Inferior parietal cortex (tissue), 1 donor: ENCODE measurements around the gene HMGN2.

Source experiments
- DNase-seq: peaks from one replicate; pipeline ENCODE4 v3.0.0-alpha.2; 2016; ENCODE audit errors: extremely low spot score

Gene HMGN2

DNA sequence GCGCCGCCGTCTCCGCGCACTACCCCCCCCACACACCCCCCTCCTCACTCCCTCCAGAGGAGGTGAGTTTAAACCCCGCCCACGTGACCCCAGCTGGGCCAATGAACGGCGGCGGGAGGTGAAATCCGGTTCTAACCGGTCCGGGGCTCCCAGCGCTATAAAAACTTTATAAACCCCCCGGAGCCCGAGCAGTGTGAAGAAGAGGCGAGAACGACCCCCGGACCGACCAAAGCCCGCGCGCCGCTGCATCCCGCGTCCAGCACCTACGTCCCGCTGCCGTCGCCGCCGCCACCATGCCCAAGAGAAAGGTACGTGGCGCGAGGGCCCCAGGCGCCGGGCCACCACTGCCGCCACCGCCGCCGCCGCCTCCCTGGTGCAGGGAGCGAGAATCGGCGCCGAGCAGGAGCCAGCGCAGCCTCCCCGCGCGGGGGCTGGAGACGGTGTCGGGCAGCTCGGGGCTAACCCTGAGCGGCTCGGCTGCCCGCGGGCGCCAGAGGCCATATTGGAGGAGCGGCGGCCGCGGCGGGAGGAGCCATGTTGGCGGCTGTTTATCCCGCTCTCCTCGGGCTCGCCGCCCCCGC, at the start of gene HMGN2:
Gene HMGN2, plus strand, starts transcription at position 121 of the 581 bp plus-strand sequence. Its CDS starts 173 bp downstream, at position 294.
- DNase-seq, result peak; percentile 93

DNA sequence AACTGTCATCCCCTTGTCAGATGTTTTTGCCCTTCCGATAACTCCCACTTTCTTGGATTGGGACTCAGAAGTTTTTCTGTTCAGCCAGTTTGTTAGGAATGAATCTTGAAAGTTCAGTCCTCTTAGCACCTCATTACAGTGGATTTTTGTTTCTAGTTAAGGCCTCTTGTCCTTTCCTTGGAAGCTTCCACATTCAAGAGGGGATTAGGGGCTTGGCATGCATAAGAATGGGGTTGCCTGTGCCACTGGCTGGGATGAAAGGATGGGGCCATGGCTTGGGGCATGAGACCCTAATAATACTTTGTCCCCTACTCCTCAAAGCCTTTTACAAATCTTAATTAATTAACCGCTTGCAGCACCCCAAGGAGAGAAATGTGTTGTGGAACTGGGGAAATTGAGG, 42.5 kb upstream of the HMGN2 start:
- no peak for DNase-seq

DNA sequence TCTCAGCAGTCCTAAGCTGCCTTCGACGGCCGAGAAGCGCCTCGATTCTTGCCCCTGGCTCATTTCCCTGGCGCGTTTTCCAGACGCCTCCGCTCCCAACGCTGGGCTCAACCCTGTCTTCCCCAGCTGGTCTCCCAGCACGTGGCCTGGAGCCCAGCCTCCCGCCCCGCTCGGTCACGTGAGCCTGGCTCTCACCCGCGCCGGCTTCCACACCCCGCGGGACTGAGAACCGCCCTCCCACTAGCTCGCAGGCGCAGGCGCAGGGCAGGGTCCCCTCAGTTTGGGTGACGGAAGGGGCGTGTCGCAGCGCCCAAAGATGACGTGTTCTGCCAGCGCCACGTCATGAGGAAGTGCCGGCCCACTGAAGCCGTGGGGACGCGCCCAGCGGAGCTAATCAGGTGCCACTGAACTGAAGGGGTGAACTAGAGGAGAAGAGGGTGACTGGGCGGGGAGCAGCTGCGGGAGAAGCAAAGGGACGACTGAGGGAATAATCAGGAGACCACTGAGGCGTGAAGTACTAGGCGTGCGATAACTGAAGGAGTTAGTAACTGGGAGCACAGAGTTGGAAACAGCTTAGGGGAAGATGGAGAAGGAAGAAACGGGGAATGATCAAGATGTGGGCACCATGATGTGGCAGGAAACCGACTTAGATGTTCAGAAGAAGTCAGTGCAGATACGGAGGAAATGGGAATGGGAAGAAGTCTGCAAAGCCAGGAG, 40.1 kb upstream of the HMGN2 start, which contains the start of gene DHDDS:
Gene DHDDS, plus strand, starts transcription at position 343 of the 717 bp plus-strand sequence. CDS start 625 bp downstream, outside the sequence.
- peak; percentile 99 for DNase-seq

DNA sequence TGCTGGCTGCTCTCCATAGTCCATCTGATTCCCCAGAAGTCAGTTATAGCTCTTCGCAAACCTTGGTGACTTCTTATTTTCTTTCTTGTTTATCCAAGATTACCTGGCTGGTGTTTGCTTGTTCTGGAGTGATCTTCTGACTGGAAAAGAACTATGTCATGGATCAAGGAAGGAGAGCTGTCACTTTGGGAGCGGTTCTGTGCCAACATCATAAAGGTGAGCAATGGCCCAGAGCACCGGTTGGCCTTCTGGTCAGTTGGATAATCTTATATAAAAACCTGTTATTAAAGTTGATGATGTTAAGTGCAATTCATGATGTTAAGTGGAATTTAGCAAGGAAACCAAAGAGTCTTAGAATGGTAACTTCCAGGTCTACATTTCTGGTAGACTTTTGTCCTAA, 39.4 kb upstream of the HMGN2 start:
- DNase-seq, result no peak

DNA sequence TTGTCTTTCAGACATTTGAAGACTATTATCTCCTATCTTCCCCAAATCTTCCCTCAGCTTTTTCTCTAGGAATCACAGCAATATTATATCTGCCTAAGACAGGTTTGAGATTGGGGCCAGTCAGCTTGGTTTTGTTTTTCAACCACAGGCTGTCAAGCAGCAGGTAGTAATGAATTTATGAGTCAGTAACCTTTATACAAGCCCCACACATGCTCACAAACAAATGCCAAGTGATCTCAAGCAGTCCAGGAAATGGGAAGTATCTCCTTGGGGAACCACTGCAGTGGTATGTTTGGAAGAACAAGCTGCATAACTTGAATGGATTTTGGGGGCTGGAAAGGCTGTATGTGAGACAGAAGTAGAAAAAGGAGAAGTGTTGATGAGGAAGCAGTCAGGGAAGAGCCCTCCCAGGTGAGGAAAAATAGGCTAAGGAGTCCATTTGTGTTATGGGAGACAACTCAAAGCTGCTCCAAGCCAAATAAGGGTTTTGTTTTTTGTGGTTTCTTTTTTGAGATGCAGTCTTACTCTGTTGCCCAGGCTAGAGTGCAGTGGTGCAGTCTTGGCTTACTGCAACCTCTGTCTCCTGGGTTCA, 38.0 kb upstream of the HMGN2 start:
- DNase-seq, result no peak

DNA sequence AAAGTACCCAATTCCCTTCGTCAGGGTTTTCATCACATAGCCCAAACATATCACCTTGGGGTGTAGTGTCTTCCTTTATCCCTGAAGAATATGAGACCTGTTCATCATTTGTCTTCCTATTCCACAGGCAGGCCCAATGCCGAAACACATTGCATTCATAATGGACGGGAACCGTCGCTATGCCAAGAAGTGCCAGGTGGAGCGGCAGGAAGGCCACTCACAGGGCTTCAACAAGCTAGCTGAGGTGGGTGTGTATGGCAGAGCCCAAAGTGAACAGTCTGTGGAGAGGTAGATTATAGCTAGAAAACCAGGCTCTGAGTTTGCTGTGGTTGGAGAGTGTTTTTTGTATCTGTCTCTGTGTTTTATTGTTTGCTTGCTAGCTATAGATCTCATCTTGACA, 34.2 kb upstream of the HMGN2 start:
- no peak for DNase-seq

DNA sequence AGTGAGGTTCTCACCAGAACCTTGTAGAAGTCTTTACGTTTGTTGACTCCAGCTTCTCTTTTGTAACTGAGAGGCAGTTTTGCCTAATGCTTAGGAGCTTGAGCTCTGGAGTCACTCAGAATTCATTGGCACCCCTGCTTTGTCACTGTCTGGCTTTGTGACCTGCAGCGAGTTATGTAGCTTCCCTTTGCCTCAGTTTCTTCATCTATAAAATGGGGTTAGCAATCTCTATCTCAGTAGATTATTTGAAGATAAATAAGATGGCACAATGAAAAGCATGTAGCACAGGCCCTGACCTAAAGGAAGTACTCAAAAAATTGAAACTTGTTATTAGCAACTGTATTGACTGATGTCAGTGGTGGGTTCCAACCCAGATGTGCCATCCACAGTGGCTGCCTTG, 32.0 kb upstream of the HMGN2 start:
- no peak for DNase-seq

DNA sequence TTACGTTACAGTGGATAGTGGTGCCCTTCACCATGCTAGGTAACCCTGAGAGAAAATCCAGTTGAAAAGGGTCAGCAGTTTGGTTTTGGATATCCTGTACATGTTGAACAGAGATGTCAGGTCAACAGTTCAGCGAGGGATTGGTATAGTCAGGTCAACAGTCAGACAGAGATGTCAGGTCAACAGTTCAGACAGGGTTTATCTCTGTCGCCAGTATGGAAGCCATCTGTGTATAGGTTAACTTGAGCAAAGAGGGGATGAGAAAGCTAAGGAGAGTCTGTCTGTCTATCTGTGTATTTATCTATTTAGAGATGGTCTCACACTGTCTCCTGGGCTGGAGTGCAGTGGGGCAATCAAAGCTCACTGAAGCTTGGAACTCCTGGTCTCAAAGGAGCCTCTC, 22.4 kb upstream of the HMGN2 start:
- no peak for DNase-seq

DNA sequence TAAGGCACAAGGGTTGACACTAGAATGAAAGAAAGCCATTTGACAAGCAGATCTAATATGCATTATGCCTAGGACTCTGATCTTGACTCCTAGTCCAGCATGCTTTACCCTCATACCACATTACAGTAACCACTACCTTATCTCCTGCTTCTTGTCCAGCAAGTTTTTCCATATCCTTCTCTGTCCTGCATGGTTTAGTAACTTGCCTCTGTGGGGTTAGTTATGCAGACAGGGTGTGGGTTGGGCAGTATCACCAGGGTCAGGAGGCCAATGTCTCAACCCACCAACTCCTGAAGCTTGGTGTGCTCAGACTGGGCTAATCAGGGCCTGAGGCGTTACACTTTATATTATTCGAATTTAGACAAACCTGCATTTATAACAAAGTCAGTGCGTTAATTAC, 21.3 kb upstream of the HMGN2 start:
- DNase-seq, result no peak

DNA sequence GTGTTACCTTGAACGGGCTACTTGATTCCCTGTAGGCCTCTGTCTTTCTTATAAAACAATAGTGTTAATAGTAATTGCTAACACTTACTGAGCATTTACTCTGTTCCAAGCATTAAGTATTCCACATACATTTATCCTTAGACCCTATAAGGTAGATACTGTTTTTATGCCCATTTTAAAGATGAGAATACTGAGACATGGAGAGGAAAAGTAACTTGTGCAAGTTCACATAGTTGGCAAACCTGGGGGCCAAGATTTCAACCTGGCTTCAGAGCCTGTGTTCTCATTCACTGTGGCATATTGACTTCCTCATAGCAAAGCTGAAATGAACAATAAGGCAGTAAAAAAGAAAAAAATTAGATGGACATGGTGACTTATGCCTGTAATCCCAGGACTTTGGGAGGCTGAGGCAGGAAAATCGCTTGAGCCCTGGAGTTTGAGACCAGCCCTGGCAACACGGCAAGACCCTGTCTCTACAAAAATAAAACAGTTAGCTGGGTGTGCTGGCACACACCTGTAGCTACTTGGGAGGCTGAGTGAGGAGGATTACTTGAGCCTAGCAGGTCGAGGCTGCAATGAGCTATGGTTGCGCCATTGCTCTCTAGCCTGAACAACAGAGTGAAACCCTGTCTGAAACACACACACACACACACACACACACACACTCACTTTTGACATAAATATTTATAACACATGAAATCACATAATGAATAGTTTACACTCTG, 19.6 kb upstream of the HMGN2 start:
- no peak for DNase-seq

DNA sequence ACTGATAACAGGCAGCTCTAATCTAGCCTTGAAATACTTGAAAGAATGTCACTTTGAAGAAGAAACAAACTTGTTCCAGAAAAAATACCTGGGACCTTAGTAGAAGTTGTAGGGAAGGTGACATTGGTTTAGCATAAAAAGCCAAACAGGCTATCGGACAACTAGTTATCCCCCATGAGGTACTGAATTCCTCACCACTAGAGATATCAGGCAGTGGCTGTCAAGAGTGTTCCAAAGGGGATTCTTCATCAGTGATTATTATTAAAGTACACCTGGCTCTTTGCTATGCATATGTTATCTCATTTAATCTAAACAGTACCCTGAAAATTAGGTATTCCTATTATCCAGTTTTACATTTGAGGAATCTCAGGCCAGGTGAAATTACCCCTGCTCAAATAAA, 13.1 kb upstream of the HMGN2 start:
- DNase-seq, result no peak

DNA sequence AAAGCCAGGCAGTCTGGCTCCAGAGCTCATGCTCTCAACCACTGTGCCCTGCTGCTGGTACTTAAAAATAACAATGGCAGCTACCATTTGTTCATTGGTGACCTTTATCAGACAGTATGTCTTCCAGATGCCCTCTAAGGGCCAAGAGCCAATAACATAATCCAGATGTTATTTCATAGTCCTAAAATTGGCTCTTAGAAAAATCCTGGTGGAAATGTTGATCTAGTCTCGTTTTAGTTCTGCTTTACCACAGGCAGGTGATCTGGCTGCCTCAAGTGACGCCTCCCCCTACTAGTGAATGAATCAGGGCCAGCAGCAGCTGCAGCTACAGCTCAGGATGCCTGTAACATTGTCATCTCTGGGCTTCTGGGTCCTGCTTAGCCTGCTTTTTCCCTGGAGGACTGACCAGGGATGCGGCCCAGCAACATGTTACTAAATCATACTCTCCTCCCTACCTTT, 12.6 kb upstream of the HMGN2 start:
- no peak for DNase-seq

DNA sequence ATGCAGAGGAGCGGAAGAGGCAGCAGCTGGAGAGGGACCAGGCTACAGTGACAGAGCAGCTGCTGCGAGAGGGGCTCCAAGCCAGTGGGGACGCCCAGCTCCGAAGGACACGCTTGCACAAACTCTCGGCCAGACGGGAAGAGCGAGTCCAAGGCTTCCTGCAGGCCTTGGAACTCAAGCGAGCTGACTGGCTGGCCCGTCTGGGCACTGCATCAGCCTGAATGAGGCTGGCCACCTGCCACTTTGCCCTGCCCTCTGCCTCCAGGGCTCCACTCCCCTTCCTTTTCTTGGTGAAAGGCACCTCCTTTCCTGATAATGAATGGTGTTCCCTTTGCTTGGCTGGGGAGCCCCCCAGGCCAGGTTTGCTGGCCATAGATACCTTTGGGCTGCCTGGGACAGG, 3.3 kb upstream of the HMGN2 start:
- no peak for DNase-seq

DNA sequence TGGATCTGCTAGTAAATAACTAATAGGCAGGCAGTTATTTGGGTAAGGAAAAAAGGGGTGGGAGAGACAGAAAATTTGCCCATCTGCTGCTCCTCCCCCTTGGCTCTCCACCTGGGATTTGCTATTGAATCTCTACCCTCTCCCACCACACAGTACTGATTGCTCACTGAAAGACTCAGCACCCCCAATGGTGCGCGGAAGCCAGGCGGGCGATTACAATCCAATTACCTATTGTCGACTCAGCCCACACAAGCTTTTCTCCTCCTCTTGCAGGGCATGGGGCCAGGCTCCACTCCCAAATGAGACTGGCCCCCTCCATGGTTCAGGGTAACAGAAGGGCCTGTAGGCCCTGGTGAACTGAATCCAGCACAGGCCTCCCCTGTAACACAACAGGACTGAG, 2.7 kb upstream of the HMGN2 start:
- DNase-seq, result no peak

DNA sequence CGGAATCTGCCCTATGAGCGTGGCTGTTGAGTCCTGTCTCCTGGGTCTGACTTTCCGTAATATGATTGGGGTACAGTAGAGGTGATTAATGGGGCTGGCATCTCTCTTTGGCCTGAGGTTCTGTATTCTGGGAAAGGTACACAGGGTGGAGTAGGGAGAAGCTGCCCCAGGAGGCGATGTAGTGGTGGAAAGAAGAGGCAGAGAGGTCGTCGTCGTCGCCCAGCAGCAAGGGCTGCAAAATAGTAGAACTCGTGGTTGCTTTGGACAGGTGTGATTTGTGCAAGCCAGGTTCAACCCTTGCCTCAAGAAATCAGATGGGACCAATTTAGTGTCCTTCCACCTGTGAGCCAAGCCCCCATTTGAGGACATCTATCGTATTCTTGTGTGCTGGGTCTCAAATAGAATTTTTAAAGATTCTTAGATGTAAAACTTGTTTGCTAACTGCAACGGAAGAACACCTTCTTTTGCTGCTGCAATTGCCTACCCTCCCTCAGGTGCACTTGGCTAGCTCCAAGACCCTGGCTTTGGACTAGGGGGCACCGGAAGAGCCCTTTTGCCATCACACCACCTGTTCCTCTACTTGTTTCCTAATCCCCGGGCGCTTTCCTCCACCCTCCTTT, 1.3 kb upstream of the HMGN2 start:
- peak; percentile 10 for DNase-seq

DNA sequence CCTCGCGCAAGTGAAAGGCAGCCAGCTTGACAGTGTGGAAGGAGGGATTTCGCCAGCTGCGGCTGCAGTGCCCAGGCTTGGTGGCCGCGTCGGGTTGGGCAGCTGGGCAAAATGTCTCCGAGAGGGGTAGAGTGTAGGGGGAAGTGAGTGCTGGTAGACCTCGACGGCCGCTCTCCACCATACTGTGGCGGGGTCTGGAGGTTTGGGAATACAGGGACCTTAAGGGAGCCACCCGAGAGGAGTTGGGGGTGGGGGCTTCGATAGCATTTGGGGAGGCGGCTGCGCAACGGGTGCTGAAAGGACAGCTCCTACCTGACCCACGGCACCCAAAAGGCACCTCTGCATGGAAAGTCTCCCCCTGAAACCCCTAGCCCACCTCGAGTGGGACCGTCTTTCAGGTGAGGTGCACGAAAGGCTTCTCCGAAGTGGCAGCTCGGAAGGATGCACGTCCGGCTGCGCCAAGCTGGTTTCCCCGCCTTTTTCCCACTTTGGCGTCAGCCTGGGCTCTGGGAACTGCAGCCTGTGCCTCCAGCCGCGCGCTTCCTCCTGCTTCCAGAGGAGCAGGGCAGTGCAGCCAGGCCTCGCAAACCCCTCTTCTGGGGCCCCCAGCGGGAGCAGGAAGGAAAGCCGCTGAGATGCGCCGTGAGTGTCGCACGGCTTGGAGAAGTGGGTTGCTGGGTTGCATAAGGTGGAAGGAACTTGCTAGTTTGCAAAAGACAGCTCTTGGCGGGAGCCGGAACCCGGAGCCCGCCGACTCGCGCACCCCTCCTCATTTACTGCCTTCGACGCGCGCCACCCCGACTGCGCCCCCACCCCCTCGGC, 531 bp upstream of the HMGN2 start:
- DNase-seq, result peak; percentile 65

DNA sequence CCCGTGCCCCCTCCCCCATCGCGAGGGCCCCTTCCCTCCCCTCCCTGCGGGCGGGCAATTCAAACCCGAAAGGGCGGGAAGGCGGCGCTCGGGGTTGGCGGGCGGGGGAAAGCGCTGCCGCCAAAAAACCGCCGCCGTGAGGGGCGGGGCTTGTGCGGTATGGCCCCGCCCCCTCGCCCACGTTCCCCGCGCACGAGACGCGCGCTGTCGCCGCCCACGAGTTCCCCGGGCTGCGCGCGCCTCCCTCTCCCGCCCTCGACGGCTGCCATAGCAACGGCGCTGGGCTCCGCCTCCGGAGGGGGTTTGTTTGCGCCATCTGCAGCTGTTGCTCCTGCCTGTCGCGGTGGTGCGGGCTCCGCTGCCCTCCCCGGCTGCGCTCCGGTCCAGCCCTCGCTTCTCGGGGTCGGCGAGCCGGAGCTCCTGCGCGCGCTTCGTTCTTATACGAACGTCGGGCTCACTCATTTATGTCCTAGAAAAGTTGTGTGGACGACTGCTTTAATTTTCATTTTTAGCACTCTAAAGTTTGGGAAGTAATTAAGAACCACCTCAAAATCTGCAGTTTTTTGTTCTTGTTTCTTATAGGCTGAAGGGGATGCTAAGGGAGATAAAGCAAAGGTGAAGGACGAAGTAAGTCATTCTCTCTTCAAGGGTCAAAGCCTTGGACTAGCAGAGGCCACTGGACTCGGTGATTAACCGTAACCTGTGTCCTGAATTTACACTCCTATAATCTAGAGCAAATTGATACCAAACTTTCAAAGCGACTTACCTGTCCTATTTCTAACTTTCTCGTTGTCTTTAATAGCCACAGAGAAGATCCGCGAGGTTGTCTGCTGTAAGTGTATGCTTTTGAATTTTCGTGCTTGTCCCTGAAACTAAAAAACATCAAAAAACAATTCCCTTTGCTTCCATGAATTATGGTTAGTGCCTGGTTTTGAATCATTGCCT, 933 bp downstream of the HMGN2 start:
- peak; percentile 94 for DNase-seq

DNA sequence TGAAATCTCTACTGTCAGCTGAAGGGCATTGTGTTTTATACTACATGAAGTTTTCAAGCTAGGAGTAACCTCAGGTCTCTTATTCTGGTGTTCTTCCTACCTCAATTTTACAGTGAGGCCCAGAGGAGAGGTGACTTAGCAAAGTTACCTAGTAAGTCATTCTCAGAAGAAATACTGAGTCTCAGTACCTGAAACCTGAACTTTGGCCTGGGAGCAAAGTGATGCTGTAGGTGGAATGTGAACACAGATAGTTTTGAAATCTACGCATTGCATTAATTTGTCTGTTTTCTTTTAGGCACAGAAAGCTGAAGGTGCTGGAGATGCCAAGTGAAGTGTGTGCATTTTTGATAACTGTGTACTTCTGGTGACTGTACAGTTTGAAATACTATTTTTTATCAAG, 2.6 kb downstream of the HMGN2 start:
- no peak for DNase-seq

DNA sequence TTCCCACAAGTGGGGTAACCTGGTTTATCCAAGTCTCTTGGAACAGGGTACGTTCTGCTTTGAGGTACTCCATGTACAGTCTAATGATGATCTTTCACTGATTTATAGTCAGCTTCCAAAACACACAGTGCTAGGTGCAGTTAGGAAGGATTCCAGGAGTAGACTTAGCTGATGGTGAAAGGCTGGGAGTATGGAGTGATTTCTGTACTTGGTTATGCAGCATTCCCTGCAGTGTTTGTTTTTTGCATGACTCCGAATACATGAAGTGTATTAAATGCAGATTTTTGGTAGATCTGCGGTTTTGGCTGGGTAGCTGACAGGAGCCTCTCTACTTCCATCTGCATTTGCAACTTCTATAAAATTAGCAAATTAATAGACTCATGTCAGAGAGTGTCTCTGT, 3.7 kb downstream of the HMGN2 start:
- no peak for DNase-seq

DNA sequence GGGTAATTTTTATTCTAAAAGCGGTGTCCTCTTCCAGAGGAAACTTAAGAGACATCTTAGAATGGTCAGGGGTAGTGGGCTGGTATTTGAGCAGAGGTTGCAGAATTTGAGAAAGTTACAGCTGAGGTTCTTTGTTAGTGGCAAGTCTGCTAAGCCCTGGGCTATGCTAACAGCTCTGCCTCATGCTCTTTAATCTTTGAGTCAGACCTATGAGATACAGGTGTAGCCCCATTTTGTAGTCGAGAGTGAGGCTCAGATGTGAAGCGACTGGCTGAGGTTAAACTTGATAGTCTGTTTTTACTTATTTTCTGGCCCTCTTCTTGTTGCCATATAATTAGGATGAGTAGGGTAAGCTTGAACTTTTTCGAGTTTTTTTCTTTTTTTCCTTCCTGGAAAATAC, 4.7 kb downstream of the HMGN2 start:
- no peak for DNase-seq
